Transverse colon (tissue), 4 donors: Measurements from ENCODE around the gene TWNK. TPM values are rescaled to one million over a fixed set of nuclear protein-coding genes. Genes with fewer than 3 reads are reported as not detected.
A peak's percentile ranks its signal among the peaks of the same experiment; 100 is the strongest.

Experiments used
- DNase-seq: peaks from one replicate; pipeline ENCODE4 v3.0.0-alpha.2; 2019
- H3K27ac ChIP-seq, 4 donors: fragments of 200-600 bp; sonication (generic); 2 replicates each; pipeline ENCODE4 v1.5.1; 2016 to 2018; ENCODE audit warnings: inconsistent platforms in 4 of 4
- H3K27me3 ChIP-seq: fragments of 200-600 bp; sonication (generic); 2 replicates; pipeline ENCODE4 v1.5.1; 2017; ENCODE audit warnings: inconsistent platforms
- H3K36me3 ChIP-seq, 4 donors: fragments of 200-600 bp; sonication (generic); 2 replicates each; pipeline ENCODE4 v1.5.1; 2017 to 2019; ENCODE audit warnings: inconsistent platforms in 4 of 4
- H3K4me1 ChIP-seq, 4 donors: fragments of 200-600 bp; sonication (generic); 2 replicates each; pipeline ENCODE4 v1.5.1; 2017 to 2020; ENCODE audit warnings: inconsistent platforms in 4 of 4
- H3K4me3 ChIP-seq, 4 donors: fragments of 200-600 bp; sonication (generic); 1 replicate in 1 of 4; 2 replicates in 3 of 4; pipeline versions ENCODE4 v1.5.1 to v1.6.1; 2017 to 2019; ENCODE audit warnings: inconsistent platforms in 4 of 4
- H3K9me3 ChIP-seq, 2 donors: fragments of 200-600 bp; sonication (generic); 2 replicates each; pipeline ENCODE4 v1.5.1; 2017 to 2019; ENCODE audit warnings: inconsistent platforms in 2 of 2
- EP300 ChIP-seq: sonication (generic); formaldehyde crosslinking; IDR thresholded peaks from one replicate; pipeline ENCODE4 v1.6.1; 2017; ENCODE audit warnings: antibody characterized with exemption, low read depth
- POLR2A ChIP-seq: fragments of 450-650 bp; IDR thresholded peaks from one replicate; pipeline ENCODE4 v1.6.1; 2016; ENCODE audit warnings: antibody characterized with exemption, mild to moderate bottlenecking, moderate library complexity
- POLR2AphosphoS5 ChIP-seq, 3 donors: sonication (generic); formaldehyde crosslinking; IDR thresholded peaks; one replicate each; pipeline ENCODE4 v1.6.1; 2016; ENCODE audit warnings: antibody characterized with exemption in 3 of 3
- WGBS, 2 donors: methylation state at CpG; one replicate each; pipeline ENCODE4 v1.1.5; 2018; ENCODE audit warnings: low coverage in 1 of 2; 5-methylcytosine and 5-hydroxymethylcytosine counted together
- in situ Hi-C, 4 donors: fragments of 200-750 bp; cut with MboI; loops; one replicate each; pipeline versions ENCODE4 v1.15.0 to v1.15.1; 2017; ENCODE audit warnings: low sequenced_read_pairs in 3 of 4, low pct_ligation_motif_present in 1 of 4, low pct_unique_long_range_greater_than_20kb in 1 of 4
- intact Hi-C: fragments of 100-400 bp; cut with DNase I; formaldehyde crosslinking; loops from one replicate; pipeline ENCODE4 v1.15.1; 2023; ENCODE audit warnings: low total_unique reads
- small RNA-seq, 4 donors: library from RNA; depleted of rRNA; stranded (forward); fragments of <200 nt; gene quantifications; one replicate each; pipeline ENCODE3, GENCODE V24; 2016
- total RNA-seq, 4 donors: library from RNA; depleted of rRNA; stranded (reverse); fragments of >200 nt; gene quantifications; one replicate each; pipeline ENCODE4 v1.1.0, GENCODE V29; 2016
- TF ChIP-seq, protein P1 (sequence below), 5 experiments: fragments of 200-600 bp in 3 of 5; fragments of 450-650 bp in 2 of 5; sonication (generic) in 3 of 5; IDR thresholded peaks; 1 replicate in 2 of 5; 2 replicates in 3 of 5; pipeline ENCODE4 v1.5.1; 2016 to 2017; ENCODE audit warnings: antibody characterized with exemption in 5 of 5, inconsistent platforms in 3 of 5, mild to moderate bottlenecking in 2 of 5, moderate library complexity in 1 of 5

TWNK gene
- total RNA-seq, 4 donors from 2014 or later = 1.1 to 12.7 (median 3.3) TPM

DNA sequence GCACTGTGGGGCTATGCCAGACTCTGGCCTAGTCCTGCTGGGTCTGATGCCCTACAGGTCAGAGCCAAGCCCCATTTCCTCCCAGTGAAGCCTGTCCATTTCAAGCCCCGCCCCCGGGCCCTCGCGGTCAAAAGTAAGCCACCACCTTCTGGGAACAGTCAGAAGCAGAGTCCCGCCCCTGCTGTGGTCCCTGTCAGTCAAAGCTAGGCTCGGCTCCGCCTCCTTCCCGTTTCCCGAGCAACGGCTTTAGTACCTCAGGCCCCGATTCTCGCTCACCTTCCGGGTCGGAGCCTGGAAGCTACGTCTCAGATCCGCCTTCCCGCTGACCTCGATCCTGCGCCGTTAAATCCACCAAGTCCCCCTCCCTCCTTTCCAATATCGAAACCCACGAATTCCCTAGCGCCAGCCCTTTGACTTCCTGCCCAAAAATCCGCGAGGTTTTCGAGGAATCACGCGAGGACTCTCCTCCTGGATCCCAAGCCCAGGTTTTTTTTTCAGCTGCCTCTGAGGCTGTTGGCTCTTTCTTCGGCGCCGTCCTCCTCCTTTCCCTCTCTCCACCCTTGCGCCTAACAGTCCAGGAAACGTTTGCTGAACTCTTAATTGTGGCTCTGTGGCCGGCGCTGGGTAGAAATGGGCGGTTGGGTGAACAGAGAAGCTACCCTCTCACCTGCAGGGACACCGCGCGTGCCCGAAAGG is 55.5 kb downstream of the TWNK start:
- WGBS, 2 donors = 0 to 3% methylated on average over 9 to 40 of the region's 40 CpGs
- TF ChIP-seq EP300 (no peak), POLR2A (peak; percentile 82), POLR2AphosphoS5 (IDR thresholded peaks at IDR 0.05) (peak; percentile 58 to 86 (median 80))
- TF ChIP-seq, protein P1, sequence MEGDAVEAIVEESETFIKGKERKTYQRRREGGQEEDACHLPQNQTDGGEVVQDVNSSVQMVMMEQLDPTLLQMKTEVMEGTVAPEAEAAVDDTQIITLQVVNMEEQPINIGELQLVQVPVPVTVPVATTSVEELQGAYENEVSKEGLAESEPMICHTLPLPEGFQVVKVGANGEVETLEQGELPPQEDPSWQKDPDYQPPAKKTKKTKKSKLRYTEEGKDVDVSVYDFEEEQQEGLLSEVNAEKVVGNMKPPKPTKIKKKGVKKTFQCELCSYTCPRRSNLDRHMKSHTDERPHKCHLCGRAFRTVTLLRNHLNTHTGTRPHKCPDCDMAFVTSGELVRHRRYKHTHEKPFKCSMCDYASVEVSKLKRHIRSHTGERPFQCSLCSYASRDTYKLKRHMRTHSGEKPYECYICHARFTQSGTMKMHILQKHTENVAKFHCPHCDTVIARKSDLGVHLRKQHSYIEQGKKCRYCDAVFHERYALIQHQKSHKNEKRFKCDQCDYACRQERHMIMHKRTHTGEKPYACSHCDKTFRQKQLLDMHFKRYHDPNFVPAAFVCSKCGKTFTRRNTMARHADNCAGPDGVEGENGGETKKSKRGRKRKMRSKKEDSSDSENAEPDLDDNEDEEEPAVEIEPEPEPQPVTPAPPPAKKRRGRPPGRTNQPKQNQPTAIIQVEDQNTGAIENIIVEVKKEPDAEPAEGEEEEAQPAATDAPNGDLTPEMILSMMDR (IDR thresholded peaks at IDR 0.05) = peak in 1 of 5 experiments; percentile 24
- Histone ChIP-seq H3K4me3 (peak overlapping the region in 3 of 4 donors; percentile 36 to 58 (median 41)), H3K27me3 (peaks cover 12% of the 10 kb centered on the region), H3K4me1 (peaks cover 6 to 26% (median 17%) of the 10 kb centered on the region in 4 donors), H3K9me3 (no peaks in the 10 kb centered on the region), H3K36me3 (peaks cover 0 to 1% (median 0%) of the 10 kb centered on the region in 4 donors), H3K27ac (peak overlapping the region; percentile 88 to 97 (median 94))
- peak; percentile 99 for DNase-seq
- in situ Hi-C loops = no loop called here
- intact Hi-C loops = no loop called here

DNA sequence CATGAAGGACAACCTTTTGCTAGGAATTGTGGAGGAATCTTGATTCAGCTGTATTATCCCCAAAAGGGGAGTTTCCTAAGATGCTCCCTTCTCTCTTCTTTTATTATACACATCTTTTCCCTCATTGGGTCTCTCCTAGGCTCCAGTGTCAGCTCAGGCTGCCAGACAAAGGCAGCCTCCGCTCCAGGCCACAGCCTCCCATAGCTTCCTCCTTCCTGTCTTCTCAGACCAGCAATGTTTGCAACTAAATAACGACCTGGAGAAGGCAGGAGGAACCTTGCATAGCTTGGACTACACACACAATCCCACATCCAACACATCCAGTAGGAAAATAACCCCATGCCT is 56.0 kb downstream of the TWNK start:
- no peak for TF ChIP-seq POLR2AphosphoS5 (IDR thresholded peaks at IDR 0.05)
- H3K4me3 ChIP-seq = peak overlapping the region in 3 of 4 donors; percentile 36 to 58 (median 41)

More for the DNA sequence above, 56.0 kb downstream of the TWNK start:
- Histone ChIP-seq H3K27me3 (peaks cover 17% of the 10 kb centered on the region), H3K4me1 (peaks cover 6 to 31% (median 21%) of the 10 kb centered on the region in 4 donors), H3K9me3 (no peaks in the 10 kb centered on the region), H3K27ac (peak overlapping the region; percentile 88 to 97 (median 94)), H3K36me3 (no peaks in the 10 kb centered on the region)
- intact Hi-C loops = no loop called here
- no peak for DNase-seq
- in situ Hi-C loops = no loop called here
- 22% methylated on average over 2 of the region's 2 CpGs; no CpG with 5 or more reads in 1 of the 2 donors for WGBS, 2 donors

Small RNA genes lying within 50 kb of the gene (small RNA-seq; reads per million reads assigned to genes)
- 0 reads per million in 4 donors for gene MIR608

Other genes with a start within 250 kb of the TWNK start
- not detected for gene PAX2, start 242.0 kb upstream of the TWNK start, total RNA-seq
- gene SLF2, start 74.6 kb upstream of the TWNK start, total RNA-seq = 10 to 100 TPM; 25.4 to 55.1 (median 33.1) TPM
- gene SEMA4G, start 18.0 kb upstream of the TWNK start, total RNA-seq = 100 to 1,000 TPM in 3 of 4 donors, 10 to 100 TPM in 1; 94.0 to 221 (median 121) TPM
- 100 to 1,000 TPM in 1 of 4 donors, 10 to 100 TPM in 3; 32.5 to 104 (median 77.1) TPM for gene MRPL43, start within 50 bp of the TWNK start, total RNA-seq
- 10 to 100 TPM; 41.8 to 86.8 (median 56.6) TPM for gene LZTS2, start 12.3 kb downstream of the TWNK start, total RNA-seq
- 1 to 10 TPM in 1 of 4 donors, under 1 TPM in 2, not detected in 1; 0.27 to 2.0 (median 0.64) TPM for gene PDZD7, start 43.6 kb downstream of the TWNK start, total RNA-seq
- gene SFXN3, start 43.7 kb downstream of the TWNK start, total RNA-seq = 100 to 1,000 TPM in 1 of 4 donors, 10 to 100 TPM in 3; 47.8 to 442 (median 53.1) TPM
- 10 to 100 TPM in 2 of 4 donors, 1 to 10 TPM in 2; 3.8 to 18.8 (median 10.0) TPM for gene KAZALD1, start 74.4 kb downstream of the TWNK start, total RNA-seq
- gene TLX1, start 143.8 kb downstream of the TWNK start, total RNA-seq = under 1 TPM in 2 of 4 donors, not detected in 2; 0.14 to 0.60 TPM
- gene LBX1, start 241.9 kb downstream of the TWNK start, total RNA-seq = not detected